Activated effector memory CD4-positive, alpha-beta T cell treated with Interleukin-2 at 50 U/mL for 16 hours (primary cell): ENCODE data around the gene DLGAP1.

Source experiments
- DNase-seq: peaks from one replicate; pipeline ENCODE4 v3.0.0-alpha.2; 2020

Gene DLGAP1

DNA sequence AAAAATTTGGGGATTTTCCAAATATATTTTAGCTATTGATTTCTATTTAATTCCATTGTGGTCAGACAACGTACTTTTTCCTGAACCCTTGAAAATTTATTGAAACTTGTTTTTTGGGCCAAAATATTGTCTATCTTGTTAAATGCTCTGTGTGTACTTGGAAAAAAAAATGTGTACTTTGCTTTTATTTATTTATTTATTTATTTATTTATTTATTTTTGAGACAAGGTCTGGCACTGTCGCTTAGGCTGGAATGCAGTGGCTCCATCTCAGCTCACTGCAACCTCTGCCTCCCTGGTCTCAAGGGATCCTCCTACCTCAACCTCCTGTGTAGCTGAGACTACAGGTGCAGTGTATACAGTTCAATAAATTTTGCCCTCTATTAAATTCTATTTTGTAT is 910.6 kb downstream of the DLGAP1 start:
- DNase-seq, result no peak

DNA sequence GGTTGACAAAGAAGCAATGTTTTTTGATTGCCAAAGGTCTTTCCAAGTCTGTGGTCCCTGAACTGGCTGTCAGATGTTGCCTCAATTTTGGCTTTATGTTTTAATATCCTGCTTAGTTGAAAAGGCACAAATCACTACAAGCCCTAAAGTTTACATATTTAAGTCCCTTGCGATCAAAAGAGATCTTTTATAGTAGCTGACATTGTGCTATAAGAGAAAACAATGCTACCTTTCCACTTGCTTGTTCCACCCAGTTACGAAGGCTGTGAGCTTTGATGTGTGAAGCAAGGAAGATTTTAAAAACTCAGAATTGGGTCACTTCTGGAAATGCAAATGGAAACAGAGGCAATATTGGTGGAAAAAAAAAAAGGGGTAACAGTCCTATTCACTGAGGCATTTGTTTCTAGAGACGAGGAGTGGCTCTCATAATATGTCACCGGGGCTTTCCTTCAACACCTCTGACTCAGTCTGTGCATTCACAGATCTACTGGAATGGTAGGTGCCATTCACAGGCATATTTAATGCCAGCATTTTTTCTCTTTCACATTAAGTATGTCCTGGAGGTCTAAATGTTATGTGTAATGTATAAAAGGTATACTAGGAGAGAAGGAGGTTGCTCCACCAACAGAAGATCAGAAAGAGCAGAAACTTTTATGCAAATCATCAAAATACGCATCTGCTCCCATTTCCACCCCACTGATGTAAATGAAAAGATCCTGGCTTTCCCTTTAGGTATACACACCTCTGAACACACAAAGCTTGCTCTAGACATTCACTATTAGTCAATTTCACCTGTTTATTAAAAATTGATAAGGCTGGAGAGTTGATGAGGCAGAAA is 913.3 kb downstream of the DLGAP1 start:
- DNase-seq, result no peak

DNA sequence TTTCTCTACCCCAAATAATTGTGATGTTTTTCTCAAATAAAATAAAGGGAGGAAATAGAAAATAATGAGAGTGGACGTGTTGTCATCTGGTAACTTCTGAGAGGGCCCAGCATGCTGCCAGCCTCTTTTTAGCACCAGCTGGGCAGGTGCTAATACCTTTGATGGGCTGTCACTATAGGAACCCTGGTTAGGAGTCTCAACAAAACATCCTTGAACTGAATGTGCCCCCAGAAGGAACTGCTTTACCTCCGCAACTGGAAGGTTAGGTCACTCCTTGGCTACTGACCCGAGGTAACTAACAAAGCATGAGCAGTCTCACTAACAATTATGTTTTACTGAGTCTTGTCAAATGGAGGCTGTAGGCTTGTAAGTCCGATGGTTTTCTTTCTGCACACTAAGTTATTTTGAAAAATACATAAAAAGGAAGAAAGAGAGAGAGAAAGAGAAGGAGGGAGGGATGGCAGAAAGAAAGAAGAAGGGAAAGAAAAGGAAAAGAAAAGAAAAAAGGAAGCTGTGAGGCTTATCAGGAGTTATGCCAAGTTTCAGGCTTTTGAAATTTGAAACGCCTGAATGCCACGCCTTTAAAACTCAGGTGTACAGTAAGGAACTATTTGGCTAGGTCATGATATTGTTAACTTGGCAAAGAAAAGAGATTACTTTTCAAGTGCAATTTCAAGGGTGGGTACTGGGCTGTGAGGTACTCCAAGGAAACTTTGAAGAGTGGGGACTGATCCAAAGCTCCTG is 914.1 kb downstream of the DLGAP1 start:
- no peak for DNase-seq

DNA sequence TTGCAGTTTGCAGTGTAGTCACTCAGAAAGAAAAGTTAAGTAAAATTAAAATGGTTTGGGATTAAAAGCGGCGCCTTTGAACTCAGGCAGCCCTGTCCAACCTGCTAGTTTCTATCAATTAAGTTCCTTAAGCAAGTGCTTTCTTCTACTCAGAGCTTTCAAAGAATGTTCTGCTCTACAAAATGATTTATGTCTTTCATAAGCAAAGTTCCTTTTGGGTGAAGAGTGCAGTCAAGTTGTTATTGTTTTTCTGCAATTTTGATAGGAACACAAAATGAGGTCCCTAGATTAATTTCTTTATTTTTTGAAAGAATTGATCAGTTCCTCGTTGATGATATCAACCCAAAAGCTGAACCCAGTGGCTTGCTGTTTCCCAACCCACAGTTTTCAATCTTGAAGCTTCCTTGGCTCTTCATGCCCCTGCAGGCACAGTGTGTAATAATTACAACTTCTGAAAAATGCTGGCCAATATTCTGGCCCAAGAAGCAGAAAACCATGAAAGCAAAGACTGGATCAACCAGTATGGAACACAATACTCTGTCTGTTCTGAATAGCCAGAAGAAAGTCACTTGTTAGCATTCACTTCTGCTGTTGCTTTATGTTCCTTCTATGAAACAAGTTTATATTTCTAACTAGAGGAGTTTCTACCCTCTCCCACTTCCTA is 916.0 kb downstream of the DLGAP1 start:
- DNase-seq, result no peak

DNA sequence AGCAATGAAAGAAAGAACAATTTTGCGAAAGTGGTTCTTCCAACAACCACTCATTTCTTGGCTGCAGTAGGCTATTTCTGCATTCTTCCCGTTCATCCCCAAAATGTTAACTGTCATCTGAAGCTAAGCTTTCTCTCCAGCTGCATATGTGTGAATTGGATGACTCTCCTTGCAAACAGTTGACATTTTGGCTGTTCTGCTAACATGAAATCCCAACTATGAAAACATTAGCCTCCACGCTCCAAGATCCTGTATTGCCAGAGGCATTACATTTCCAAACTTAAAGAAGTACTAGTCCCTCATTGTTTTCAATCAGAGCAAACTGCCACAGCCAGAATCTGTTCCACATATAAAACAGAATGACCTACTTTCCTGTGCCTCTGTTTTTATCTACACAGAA is 916.7 kb downstream of the DLGAP1 start:
- DNase-seq, result no peak

DNA sequence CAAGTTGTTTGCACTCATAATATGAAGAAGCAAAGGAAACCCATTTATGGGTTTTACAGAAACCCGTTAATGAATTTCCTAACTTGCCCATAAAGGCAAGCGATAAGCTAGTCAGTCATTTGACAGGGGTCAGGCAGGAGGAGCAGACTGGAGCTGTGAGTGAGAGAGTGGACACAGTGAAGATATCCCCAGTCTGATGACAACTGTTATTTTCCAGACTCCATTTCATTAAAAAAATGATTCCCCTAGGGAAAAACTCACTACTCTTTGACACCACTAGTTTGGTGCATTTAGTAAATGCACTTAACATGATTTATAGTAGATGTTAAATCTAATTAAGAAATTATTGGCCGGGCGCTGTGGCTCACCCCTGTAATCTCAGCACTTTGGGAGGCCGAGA is 924.3 kb downstream of the DLGAP1 start:
- DNase-seq, result no peak

- no peak for DNase-seq
These were observed 925.5 kb downstream of the DLGAP1 start for GRCh38 chr18:3529601-3530000.

DNA sequence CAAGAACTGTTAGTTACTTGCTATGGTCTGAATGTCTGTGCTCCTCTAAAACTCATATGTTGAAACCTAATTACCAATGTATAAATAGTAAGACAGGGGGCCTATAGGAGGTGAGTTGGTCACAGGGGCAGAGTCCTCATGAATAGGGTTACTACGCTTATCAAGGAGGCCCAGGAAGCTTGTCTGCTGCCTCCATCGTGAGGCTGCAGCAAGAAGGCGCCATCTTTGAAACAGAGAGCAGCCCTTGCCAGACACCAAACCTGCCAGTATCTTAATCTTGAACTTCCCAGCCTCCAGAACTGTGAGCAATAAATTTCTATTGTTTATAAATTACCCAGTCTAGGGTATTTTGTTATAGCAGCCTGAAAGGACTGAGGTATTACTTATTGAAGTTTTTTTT is 926.0 kb downstream of the DLGAP1 start:
- no peak for DNase-seq

GRCh38 chr18:3528231-3528630 is 926.9 kb downstream of the DLGAP1 start:
- DNase-seq, result no peak

GRCh38 chr18:3526421-3527354 is 928.4 kb downstream of the DLGAP1 start:
- no peak for DNase-seq

DNA sequence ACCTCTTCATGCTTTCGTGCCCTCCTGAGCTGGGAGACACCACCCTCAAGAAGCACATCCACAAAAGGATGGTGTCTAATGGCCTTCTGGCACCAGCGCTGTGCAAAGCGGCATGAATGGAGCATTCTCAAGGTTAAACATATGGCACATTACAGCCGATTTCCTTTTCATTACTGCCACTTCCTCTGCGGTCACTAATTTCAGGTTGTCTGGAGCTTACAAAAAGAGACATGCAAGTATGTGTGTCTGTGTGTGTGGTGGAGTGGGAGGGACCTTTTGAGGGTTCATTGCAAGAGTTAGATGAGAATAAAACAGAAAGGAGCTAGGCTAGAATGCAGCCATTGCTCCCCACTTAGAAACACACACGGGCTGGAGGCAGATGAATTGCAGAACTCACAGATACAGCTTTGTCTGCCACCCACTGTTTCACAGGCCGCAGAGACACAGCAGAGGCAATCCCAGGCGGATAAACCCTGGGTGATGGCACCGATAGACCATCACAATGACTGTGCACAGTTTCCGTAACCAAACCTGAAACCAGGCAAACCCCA is 929.2 kb downstream of the DLGAP1 start:
- peak; percentile 8 for DNase-seq

- DNase-seq, result no peak
These were observed 930.4 kb downstream of the DLGAP1 start for GRCh38 chr18:3524706-3525105.

DNA sequence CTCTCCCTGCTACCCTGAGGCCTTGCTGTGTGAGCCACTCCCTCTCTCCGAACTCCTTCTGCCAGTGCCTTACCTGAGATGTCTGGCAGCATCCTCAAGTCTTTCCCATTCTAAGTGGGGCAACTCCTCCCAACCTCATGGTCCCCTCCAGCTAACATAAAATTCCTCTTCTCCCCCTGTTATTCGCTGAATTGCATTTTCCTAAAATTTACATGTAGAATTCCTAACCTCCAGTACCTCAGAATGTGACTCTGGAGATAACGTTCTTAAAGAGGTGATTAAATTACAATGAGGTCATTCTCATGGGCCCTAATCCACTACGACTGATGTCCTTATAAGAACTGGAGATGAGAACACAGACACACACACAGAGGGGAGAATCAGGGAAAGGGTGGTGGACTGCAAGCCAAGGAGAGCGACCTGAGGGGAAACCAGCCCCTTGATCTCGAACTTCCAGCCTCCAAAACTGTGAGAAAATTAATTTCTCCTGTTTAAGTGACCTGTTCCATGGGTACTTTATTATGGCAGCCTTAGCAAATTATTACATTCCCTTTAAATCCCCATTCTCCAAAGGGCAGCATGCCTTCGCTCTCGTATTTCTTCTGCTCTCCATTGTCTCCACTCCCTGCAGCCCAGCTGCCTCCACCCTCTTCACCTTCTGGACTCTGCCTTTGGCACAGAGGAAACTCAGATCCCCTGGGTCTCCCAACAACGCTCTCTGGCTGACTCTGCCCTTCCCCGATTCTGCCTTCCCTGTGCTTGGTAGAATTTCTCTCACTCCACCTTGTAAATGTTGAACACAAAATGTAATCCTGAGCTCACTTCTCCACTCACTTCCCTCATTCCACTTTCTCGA is 934.6 kb downstream of the DLGAP1 start:
- DNase-seq, result no peak

- DNase-seq, result no peak
These were observed 940.5 kb downstream of the DLGAP1 start for GRCh38 chr18:3514312-3515216.

DNA sequence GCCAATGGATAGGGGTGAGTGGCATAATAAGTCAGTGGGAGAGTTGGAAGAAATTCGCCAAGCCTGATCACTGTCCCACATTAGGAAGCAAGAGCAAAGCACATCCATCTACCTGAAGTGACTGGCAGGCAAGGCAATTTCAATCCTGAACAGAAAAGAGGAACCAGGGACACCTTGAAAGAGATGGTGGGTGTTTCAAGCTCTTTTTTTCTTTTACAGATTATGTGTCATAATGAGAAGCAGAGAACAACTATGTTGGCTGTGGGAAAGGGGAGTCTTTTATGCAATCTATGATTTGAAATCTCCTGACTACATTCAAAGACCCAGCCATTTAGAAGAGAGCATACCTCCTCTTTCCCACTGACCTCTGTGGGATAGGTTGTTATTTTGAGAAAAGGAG is 941.6 kb downstream of the DLGAP1 start:
- no peak for DNase-seq

- no peak for DNase-seq
These were observed 943.1 kb downstream of the DLGAP1 start for GRCh38 chr18:3511980-3512379.

DNA sequence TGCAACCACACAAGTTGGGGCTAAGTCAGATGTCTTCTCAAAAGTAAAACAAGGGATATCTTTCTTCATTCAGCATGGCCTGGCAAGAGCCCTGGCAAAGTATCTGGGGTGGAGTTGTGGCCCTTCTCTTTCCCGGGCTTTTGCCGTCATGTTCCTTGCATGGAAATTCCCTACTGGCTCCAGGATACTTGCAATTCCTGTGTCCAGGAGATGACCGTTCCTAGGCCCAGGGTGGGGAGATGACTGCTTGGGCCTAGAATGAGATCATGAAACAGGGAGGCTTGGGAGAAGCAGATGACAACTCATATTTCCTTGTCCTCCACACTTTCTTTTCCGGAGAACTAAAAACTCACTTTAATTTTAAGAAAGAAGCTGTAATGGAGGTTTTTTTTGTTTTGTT is 944.2 kb downstream of the DLGAP1 start:
- DNase-seq, result no peak

DNA sequence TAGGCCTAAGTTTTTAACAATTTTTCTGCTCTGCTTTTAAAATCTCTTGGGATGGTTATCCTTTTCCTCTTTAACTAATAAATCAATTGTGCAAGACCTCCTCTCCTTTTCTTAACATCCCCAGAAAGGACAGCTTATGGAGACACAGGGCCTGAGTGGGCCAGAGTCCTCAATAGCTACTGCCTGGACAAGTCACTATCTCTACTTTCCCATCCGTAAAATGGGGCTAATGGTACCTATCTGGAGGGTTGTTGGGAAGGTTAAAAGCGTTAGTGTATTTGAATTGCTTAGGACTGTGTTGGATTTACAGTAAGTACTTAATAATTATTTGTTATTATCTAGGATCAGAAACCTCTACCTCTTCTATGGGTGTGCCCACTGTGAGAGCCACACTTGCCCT is 945.1 kb downstream of the DLGAP1 start:
- DNase-seq, result no peak

- no peak for DNase-seq
These were observed 946.2 kb downstream of the DLGAP1 start for GRCh38 chr18:3508576-3509549.
